SK-N-SH (cell line): ENCODE data around the gene PCNX4. TPM values are rescaled to one million over a fixed set of nuclear protein-coding genes. Genes with fewer than 3 reads are reported as not detected.
A peak's percentile ranks its signal among the peaks of the same experiment; 100 is the strongest.

Source experiments
- CTCF ChIA-PET: fragments of 300-600, 350-600 bp; formaldehyde crosslinking; extraction: SDS; loops from one replicate; lab custom pipeline; 2021; lab: Yijun Ruan, JAX
- POLR2A ChIA-PET: fragments of 350-600 bp; sonication (Branson Sonifier 250); formaldehyde crosslinking; extraction: SDS; loops from one replicate; lab custom pipeline; 2020; ENCODE audit warnings: antibody characterized with exemption, inconsistent platforms; lab: Yijun Ruan, JAX
- DNase-seq: peaks from one replicate; pipeline ENCODE4 v3.0.0; 2012
- H2AFZ ChIP-seq: fragments of 200-600 bp; sonication (generic); 2 replicates; pipeline ENCODE4 v1.8.1; 2016; ENCODE audit warnings: antibody characterized with exemption, mild to moderate bottlenecking, low read depth
- H3F3A ChIP-seq: fragments of 200-600 bp; sonication (generic); replicated peaks from 2 replicates; pipeline ENCODE3; 2016; ENCODE audit warnings: antibody characterized with exemption, mild to moderate bottlenecking; ENCODE audit not compliant: insufficient read depth
- H3K27ac ChIP-seq, 2 experiments: fragments of 200-500 bp in 1 of 2; fragments of 200-600 bp in 1 of 2; sonication (Bioruptor generic) in 1 of 2; sonication (generic), shearing (Covaris generic) in 1 of 2; 2 replicates each; pipeline versions ENCODE4 v1.5.1 to v1.6.1; 2014 to 2016; ENCODE audit warnings: low read depth in 2 of 2, inconsistent platforms in 1 of 2, low read length in 1 of 2, mild to moderate bottlenecking in 1 of 2, mixed read lengths in 1 of 2
- H3K27me3 ChIP-seq: fragments of 200-600 bp; sonication (generic), shearing (Covaris generic); 2 replicates; pipeline ENCODE4 v1.6.1; 2016; ENCODE audit warnings: mixed run types; ENCODE audit not compliant: insufficient read depth
- H3K36me3 ChIP-seq, 2 experiments: fragments of 200-500 bp in 1 of 2; fragments of 200-600 bp in 1 of 2; sonication (Bioruptor generic) in 1 of 2; sonication (generic) in 1 of 2; replicated peaks in 1 of 2; 2 replicates each; pipeline versions ENCODE3 to v1.5.1; 2014 to 2016; ENCODE audit warnings: low read length in 1 of 2, mild to moderate bottlenecking in 1 of 2; ENCODE audit not compliant: insufficient read depth in 2 of 2, control insufficient read depth in 1 of 2
- H3K4me1 ChIP-seq, 2 experiments: fragments of 200-500 bp in 1 of 2; fragments of 200-600 bp in 1 of 2; sonication (Bioruptor generic) in 1 of 2; sonication (generic), shearing (Covaris generic) in 1 of 2; 2 replicates each; pipeline versions ENCODE4 v1.5.1 to v1.6.1; 2014 to 2016; ENCODE audit warnings: low read depth in 1 of 2, low read length in 1 of 2, mixed run types in 1 of 2; ENCODE audit not compliant: insufficient read depth in 2 of 2, control insufficient read depth in 1 of 2
- H3K4me2 ChIP-seq: fragments of 200-600 bp; sonication (generic), shearing (Covaris generic); 2 replicates; pipeline ENCODE4 v1.6.1; 2017; ENCODE audit warnings: mixed run types
- H3K4me3 ChIP-seq, 2 experiments: fragments of 200-500 bp in 1 of 2; fragments of 200-600 bp in 1 of 2; sonication (Bioruptor generic) in 1 of 2; sonication (generic), shearing (Covaris generic) in 1 of 2; 2 replicates each; pipeline versions ENCODE4 v1.5.1 to v1.8.1; 2014 to 2016; ENCODE audit warnings: low read depth in 2 of 2, inconsistent platforms in 1 of 2, low read length in 1 of 2, mild to moderate bottlenecking in 1 of 2, mixed read lengths in 1 of 2, moderate library complexity in 1 of 2
- H3K79me2 ChIP-seq: fragments of 200-600 bp; sonication (generic); 2 replicates; pipeline ENCODE4 v1.8.1; 2017; ENCODE audit warnings: mild to moderate bottlenecking; ENCODE audit not compliant: insufficient read depth
- H3K9ac ChIP-seq: fragments of 200-600 bp; sonication (generic); 2 replicates; pipeline ENCODE4 v1.6.1; 2017; ENCODE audit warnings: mixed run types
- H3K9me2 ChIP-seq: fragments of 200-600 bp; sonication (generic); 2 replicates; pipeline ENCODE4 v1.6.1; 2017; ENCODE audit warnings: mixed run types
- H3K9me3 ChIP-seq: fragments of 200-600 bp; sonication (generic); 2 replicates; pipeline ENCODE4 v1.6.1; 2017; ENCODE audit warnings: mixed run types, mild to moderate bottlenecking, moderate library complexity
- H4K20me1 ChIP-seq: fragments of 200-600 bp; sonication (generic); 2 replicates; pipeline ENCODE4 v1.6.1; 2017; ENCODE audit warnings: mild to moderate bottlenecking, mixed run types; ENCODE audit not compliant: insufficient read depth
- CTCF ChIP-seq: fragments of 200-600 bp; sonication (generic); IDR thresholded peaks from 2 replicates; pipeline ENCODE4 v1.6.1; 2017; ENCODE audit warnings: antibody characterized with exemption, mild to moderate bottlenecking, moderate library complexity
- ELF1 ChIP-seq: IDR thresholded peaks from 2 replicates; pipeline ENCODE4 v1.4.0; 2012
- EP300 ChIP-seq, 2 experiments: IDR thresholded peaks; 2 replicates each; pipeline versions ENCODE4 v1.4.0 to v1.6.1; 2012; ENCODE audit warnings: borderline replicate concordance in 1 of 2, low read depth in 1 of 2, low read length in 1 of 2
- EZH2phosphoT487 ChIP-seq: fragments of 200-600 bp; sonication (generic); IDR thresholded peaks from 2 replicates; pipeline ENCODE4 v1.6.1; 2017; ENCODE audit warnings: low read depth, mixed run types, mild to moderate bottlenecking, antibody characterized with exemption, moderate library complexity, borderline replicate concordance
- FOXJ3 ChIP-seq: sonication (generic); formaldehyde crosslinking; IDR thresholded peaks from 2 replicates; pipeline ENCODE4 v1.5.1; 2020; ENCODE audit warnings: mild to moderate bottlenecking, missing genetic modification reagents
- FOXM1 ChIP-seq: IDR thresholded peaks from 2 replicates; pipeline ENCODE4 v1.4.0; 2012; ENCODE audit warnings: low read depth, mild to moderate bottlenecking
- GABPA ChIP-seq: IDR thresholded peaks from 2 replicates; pipeline ENCODE4 v1.4.0; 2012; ENCODE audit warnings: low read depth, mild to moderate bottlenecking
- GATA2 ChIP-seq: sonication (generic); formaldehyde crosslinking; IDR thresholded peaks from 2 replicates; pipeline ENCODE4 v1.5.0; 2020; ENCODE audit warnings: mild to moderate bottlenecking, missing genetic modification reagents
- JUND ChIP-seq: IDR thresholded peaks from 2 replicates; pipeline ENCODE4 v1.4.0; 2012
- MAX ChIP-seq: IDR thresholded peaks from 2 replicates; pipeline ENCODE4 v1.4.0; 2012; ENCODE audit warnings: low read depth
- MEF2A ChIP-seq: IDR thresholded peaks from 2 replicates; pipeline ENCODE4 v1.4.0; 2012; ENCODE audit warnings: low read depth, borderline replicate concordance
- MXI1 ChIP-seq: IDR thresholded peaks from 2 replicates; pipeline ENCODE4 v1.6.1; 2012; ENCODE audit warnings: mild to moderate bottlenecking, low read depth, low read length, improper control_type of control experiment
- NRF1 ChIP-seq: IDR thresholded peaks from 2 replicates; pipeline ENCODE4 v1.6.1; 2012; ENCODE audit warnings: low read depth, mild to moderate bottlenecking, low read length
- PBX3 ChIP-seq: IDR thresholded peaks from 2 replicates; pipeline ENCODE4; 2012
- POLR2AphosphoS5 ChIP-seq: IDR thresholded peaks from 2 replicates; pipeline ENCODE4 v1.6.1; 2012; ENCODE audit warnings: low read depth, low read length
- RAD21 ChIP-seq: IDR thresholded peaks from 2 replicates; pipeline ENCODE4 v1.6.1; 2012; ENCODE audit warnings: mild to moderate bottlenecking, low read length
- RFX5 ChIP-seq: IDR thresholded peaks from 2 replicates; pipeline ENCODE4 v1.6.1; 2012; ENCODE audit warnings: mild to moderate bottlenecking, improper control_type of control experiment, low read length
- RXRA ChIP-seq: IDR thresholded peaks from 2 replicates; pipeline ENCODE4 v1.4.0; 2012; ENCODE audit warnings: low read depth, mild to moderate bottlenecking, borderline replicate concordance
- SIN3A ChIP-seq: IDR thresholded peaks from 2 replicates; pipeline ENCODE4 v1.6.1; 2012; ENCODE audit warnings: low read depth, mild to moderate bottlenecking, low read length, moderate library complexity, borderline replicate concordance
- SMC3 ChIP-seq: IDR thresholded peaks from 2 replicates; pipeline ENCODE4 v1.6.1; 2012; ENCODE audit warnings: low read depth, low read length, improper control_type of control experiment
- TAF1 ChIP-seq: IDR thresholded peaks from 2 replicates; pipeline ENCODE4 v1.6.1; 2012; ENCODE audit warnings: low read depth, mild to moderate bottlenecking, low read length, moderate library complexity, borderline replicate concordance
- TCF12 ChIP-seq: IDR thresholded peaks from 2 replicates; pipeline ENCODE4 v1.4.0; 2012
- TEAD4 ChIP-seq: IDR thresholded peaks from 2 replicates; pipeline ENCODE4 v1.4.0; 2012; ENCODE audit warnings: mild to moderate bottlenecking, borderline replicate concordance; ENCODE audit not compliant: insufficient read depth
- USF1 ChIP-seq: IDR thresholded peaks from 2 replicates; pipeline ENCODE4 v1.4.0; 2012; ENCODE audit warnings: low read depth, borderline replicate concordance
- USF2 ChIP-seq: fragments of 150-350 bp; IDR thresholded peaks from 2 replicates; pipeline ENCODE4 v1.6.1; 2017; ENCODE audit warnings: antibody characterized with exemption, low read length, low read depth, borderline replicate concordance
- YY1 ChIP-seq: IDR thresholded peaks from 2 replicates; pipeline ENCODE4 v1.4.0; 2012; ENCODE audit warnings: low read depth, mild to moderate bottlenecking
- ZBTB33 ChIP-seq: IDR thresholded peaks from 2 replicates; pipeline ENCODE4 v1.4.0; 2012; ENCODE audit warnings: low read depth, borderline replicate concordance
- WGBS: methylation state at CpG from one replicate; pipeline ENCODE4 v1.1.6; 2017; ENCODE audit warnings: low lambda C conversion rate; 5-methylcytosine and 5-hydroxymethylcytosine counted together
- polyA plus RNA-seq, 3 experiments: library from polyadenylated mRNA; depleted of rRNA; stranded (reverse); fragments of >200 nt; gene quantifications; 2 replicates each; pipeline ENCODE4 v1.2.3, GENCODE V29; 2012

PCNX4 gene
- polyA plus RNA-seq, 1 of the 3 experiments (the other 2 are of a cell fraction) = 21.1 TPM

- Histone ChIP-seq H3K4me2 (peak overlapping the region; percentile 35; the same call in 1 of the 2 replicates), H3K36me3 (peaks cover 49 to 57% of the 10 kb centered on the region in 2 experiments), H3K9ac (peak overlapping the region; percentile 44), H3K27ac (peak overlapping the region; percentile 86 to 97), H3K9me2 (no peaks in the 10 kb centered on the region), H3K27me3 (no peaks in the 10 kb centered on the region), H3K9me3 (no peaks in the 10 kb centered on the region), H2AFZ (peak overlapping the region; percentile 11; the same call in 1 of the 2 replicates), H4K20me1 (no peaks in the 10 kb centered on the region), H3K4me1 (peaks cover 17 to 22% of the 10 kb centered on the region in 2 experiments), H3F3A (peaks cover 25% of the 10 kb centered on the region), H3K4me3 (no peak overlapping the region), H3K79me2 (peaks cover 22% of the 10 kb centered on the region; the same call in 1 of the 2 replicates)
- peak; percentile 76 for DNase-seq
- 8% methylated on average over 3 of the region's 3 CpGs for WGBS
- CTCF ChIA-PET = interaction anchor here (0.6 to 0.9 kb wide), 6 partner anchors 9 to 362 kb away, joined by 3 read pairs; no protein-coding TSS in a partner anchor
- POLR2A ChIA-PET = interaction anchor here (0.6 to 0.9 kb wide), 2 partner anchors 13 to 77 kb away, joined by 3 to 7 read pairs; partner anchors contain the start of gene DHRS7
- 0 out of 2 replicates have a peak, but pooled peaks have one; percentile 20 for TF ChIP-seq RAD21
- peak; percentile 79; the same call in 1 of the 2 replicates for TF ChIP-seq USF1
- TF ChIP-seq FOXJ3 (CRISPR knock-in tag) = peak; percentile 88
- no peak for TF ChIP-seq RFX5
- peak; percentile 37 to 73; a peak in 3 of 4 replicates for TF ChIP-seq EP300 (IDR thresholded peaks at IDR 0.05; ENCODE audit: borderline replicate concordance in 1 of 2, low read depth in 1 of 2, low read length in 1 of 2)
- peak; percentile 59 for TF ChIP-seq ELF1
- TF ChIP-seq CTCF = no peak
- no peak for TF ChIP-seq EZH2phosphoT487
- peak; percentile 95 for TF ChIP-seq MAX
- TF ChIP-seq GATA2 (CRISPR knock-in tag) = peak; percentile 67
- TF ChIP-seq TCF12 = peak; percentile 84
- peak; percentile 67; the same call in 1 of the 2 replicates for TF ChIP-seq POLR2AphosphoS5
- no peak for TF ChIP-seq FOXM1
- no peak for TF ChIP-seq RXRA
- TF ChIP-seq SIN3A = peak; percentile 88; the same call in 1 of the 2 replicates
- no peak for TF ChIP-seq TAF1
- peak; percentile 39; the same call in 1 of the 2 replicates for TF ChIP-seq MEF2A
- no peak for TF ChIP-seq ZBTB33
- no peak for TF ChIP-seq SMC3
- TF ChIP-seq USF2 = peak; percentile 54
- TF ChIP-seq TEAD4 = 0 out of 2 replicates have a peak, but pooled peaks have one; percentile 28
- TF ChIP-seq YY1 = no peak
- TF ChIP-seq NRF1 = no peak
- peak; percentile 66; the same call in 1 of the 2 replicates for TF ChIP-seq JUND
- TF ChIP-seq MXI1 = peak; percentile 98
- TF ChIP-seq GABPA = peak; percentile 44; the same call in 1 of the 2 replicates
- peak; percentile 79; the same call in 1 of the 2 replicates for TF ChIP-seq PBX3
Measured at GRCh38 chr14:60151715-60152114, 60.0 kb downstream of the PCNX4 start.
